Measurements from ENCODE around the gene TSPAN9.

DNA sequence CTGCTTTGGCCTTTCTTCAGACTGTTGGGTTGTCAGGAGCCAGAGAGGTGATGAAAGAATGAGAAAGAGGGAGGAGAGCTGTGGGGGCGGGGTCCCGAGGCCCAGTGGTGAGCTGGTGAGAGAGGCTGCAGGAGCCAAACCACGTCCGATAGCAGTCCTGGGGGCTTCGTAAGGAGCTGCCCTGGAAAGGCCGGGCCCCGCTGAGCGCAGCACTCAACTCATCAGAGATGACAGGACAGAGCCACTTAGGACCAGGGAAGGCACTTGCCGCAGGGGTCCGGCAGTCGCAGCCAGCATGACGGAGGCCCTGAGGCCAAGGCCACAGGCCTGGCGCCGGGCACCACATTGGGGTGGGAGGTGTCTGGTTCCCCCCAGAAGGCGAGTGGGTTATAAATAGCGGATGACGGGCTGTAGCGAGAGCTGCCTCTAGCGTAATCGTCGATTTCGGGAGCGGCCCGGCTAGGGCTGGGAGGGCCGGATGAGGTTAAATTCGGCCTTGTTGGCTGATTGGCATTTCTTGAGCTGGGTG lies 179.0 kb downstream of the TSPAN9 start:
- no peak for TF ChIP-seq EZH2 (IDR thresholded peaks at IDR 0.05; ENCODE audit: insufficient read depth, low read length)
- TF ChIP-seq, protein P1, sequence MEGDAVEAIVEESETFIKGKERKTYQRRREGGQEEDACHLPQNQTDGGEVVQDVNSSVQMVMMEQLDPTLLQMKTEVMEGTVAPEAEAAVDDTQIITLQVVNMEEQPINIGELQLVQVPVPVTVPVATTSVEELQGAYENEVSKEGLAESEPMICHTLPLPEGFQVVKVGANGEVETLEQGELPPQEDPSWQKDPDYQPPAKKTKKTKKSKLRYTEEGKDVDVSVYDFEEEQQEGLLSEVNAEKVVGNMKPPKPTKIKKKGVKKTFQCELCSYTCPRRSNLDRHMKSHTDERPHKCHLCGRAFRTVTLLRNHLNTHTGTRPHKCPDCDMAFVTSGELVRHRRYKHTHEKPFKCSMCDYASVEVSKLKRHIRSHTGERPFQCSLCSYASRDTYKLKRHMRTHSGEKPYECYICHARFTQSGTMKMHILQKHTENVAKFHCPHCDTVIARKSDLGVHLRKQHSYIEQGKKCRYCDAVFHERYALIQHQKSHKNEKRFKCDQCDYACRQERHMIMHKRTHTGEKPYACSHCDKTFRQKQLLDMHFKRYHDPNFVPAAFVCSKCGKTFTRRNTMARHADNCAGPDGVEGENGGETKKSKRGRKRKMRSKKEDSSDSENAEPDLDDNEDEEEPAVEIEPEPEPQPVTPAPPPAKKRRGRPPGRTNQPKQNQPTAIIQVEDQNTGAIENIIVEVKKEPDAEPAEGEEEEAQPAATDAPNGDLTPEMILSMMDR (IDR thresholded peaks at IDR 0.05; ENCODE audit: insufficient read depth, low read depth, low read length): no peak
